GM12878 (cell line): ENCODE measurements around the gene GRPEL2. TPM values are rescaled to one million over a fixed set of nuclear protein-coding genes. Genes with fewer than 3 reads are reported as not detected.

ENCODE experiments used
- ASH2L ChIP-seq: fragments of 300-600, 200-600 bp; sonication (generic); IDR thresholded peaks from 2 replicates; pipeline ENCODE4 v1.6.1; 2017; ENCODE audit warnings: low read depth, mild to moderate bottlenecking, borderline replicate concordance
- ATF3 ChIP-seq: IDR thresholded peaks from 2 replicates; pipeline ENCODE4 v1.6.1; 2011; ENCODE audit warnings: low read depth, mild to moderate bottlenecking, low read length, moderate library complexity, borderline replicate concordance; ENCODE audit errors: extremely low read depth
- IRF5 ChIP-seq: fragments of 450-650 bp; IDR thresholded peaks from 2 replicates; pipeline ENCODE4 v1.6.1; 2017; ENCODE audit warnings: borderline replicate concordance
- MXI1 ChIP-seq: fragments of 150-350 bp; IDR thresholded peaks from 2 replicates; pipeline ENCODE4 v1.6.1; 2011; ENCODE audit warnings: low read depth, mild to moderate bottlenecking, inconsistent platforms, low read length, improper control_type of control experiment
- RELA ChIP-seq: fragments of 450-650 bp; IDR thresholded peaks from 2 replicates; pipeline ENCODE4 v1.8.0; 2014; ENCODE audit warnings: borderline replicate concordance; ENCODE audit not compliant: partially characterized antibody
- RUNX3 ChIP-seq: IDR thresholded peaks from 2 replicates; pipeline ENCODE4 v1.6.1; 2012; ENCODE audit warnings: low read length, inconsistent platforms
- SPI1 ChIP-seq: IDR thresholded peaks from 2 replicates; pipeline ENCODE4 v1.6.1; 2011; ENCODE audit warnings: low read depth, mild to moderate bottlenecking, low read length, moderate library complexity, borderline replicate concordance; ENCODE audit not compliant: insufficient read depth
- polyA plus RNA-seq, 11 experiments: library from polyadenylated mRNA; depleted of rRNA in 4 of 11; unstranded in 6 of 11; stranded (reverse) in 5 of 11; fragments of >200 nt; fragmentation: Nextera tagmentation in 4 of 11; fragmentation: Illumina TruSeq in 1 of 11; extraction: Ambion mirVana in 4 of 11; extraction: Trizol in 1 of 11; gene quantifications; 1 replicate in 1 of 11; 2 replicates in 10 of 11; pipeline versions ENCODE4 v1.2.1 to v1.2.3, GENCODE V29; 2011 to 2016; ENCODE audit warnings: inconsistent platforms in 2 of 11, missing spikeins in 2 of 11, low read depth in 1 of 11
- total RNA-seq, 4 experiments: library from RNA; depleted of rRNA in 3 of 4; stranded (reverse); fragments of >200 nt in 3 of 4; fragmentation: Illumina TruSeq in 1 of 4; extraction: Trizol in 1 of 4; gene quantifications; 2 replicates each; pipeline versions ENCODE4 v1.2.1 to v1.2.3, GENCODE V29; 2013 to 2021
- TF ChIP-seq, protein P1 (sequence below): fragments of 150-350 bp; IDR thresholded peaks from 2 replicates; pipeline ENCODE4 v1.6.1; 2014; ENCODE audit warnings: mild to moderate bottlenecking, low read depth, low read length

The GRPEL2 gene
- total and polyA plus RNA-seq, 10 of the 15 experiments (the other 5 are each of a cell fraction or from before 2014, with no cell fraction given), result 4.4 to 20.2 (median 14.1) TPM

DNA sequence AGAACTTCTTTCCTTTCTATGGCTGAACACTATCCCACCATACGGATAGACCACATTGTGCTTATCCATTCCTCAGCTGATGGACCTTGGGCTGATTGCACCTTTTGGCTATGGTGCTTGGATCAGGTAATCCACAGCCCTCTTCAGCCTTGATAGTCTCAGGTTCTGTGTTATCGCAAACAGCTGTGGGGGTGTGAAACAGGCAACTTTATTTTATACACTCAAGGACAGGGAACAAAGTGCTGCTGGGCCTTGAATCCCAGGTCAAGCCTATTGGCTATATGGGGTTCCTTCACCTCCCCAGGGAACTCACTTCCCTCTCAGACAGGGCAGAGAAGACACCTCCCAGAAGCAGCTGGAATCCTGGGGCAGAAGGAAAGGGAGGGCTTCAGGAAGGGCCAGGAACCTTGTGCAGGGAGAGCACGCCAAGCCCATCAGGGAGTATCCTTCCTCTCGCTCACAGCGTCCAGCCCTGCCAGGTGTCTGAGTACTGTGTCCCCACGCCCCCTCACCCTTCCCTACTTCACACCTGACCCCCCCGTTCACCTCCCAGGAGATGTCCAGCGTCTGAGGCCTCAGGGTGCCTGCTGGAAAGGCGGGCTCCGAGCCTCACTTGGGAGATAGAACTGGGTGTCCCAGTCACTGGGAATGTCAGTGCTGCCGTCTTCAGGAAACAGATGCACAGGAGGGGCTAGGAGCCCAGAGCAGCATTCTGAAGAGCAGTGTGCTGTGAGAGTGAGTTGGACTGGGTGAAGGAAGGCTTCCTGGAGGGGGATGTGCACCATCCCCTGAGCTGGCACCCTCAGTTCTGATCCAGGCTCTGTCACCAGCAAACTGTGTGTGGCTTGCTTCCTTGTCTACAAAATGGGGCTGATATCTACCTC is 40.9 kb upstream of the GRPEL2 start (continued):
- TF ChIP-seq MXI1 (no peak), IRF5 (no peak), ATF3 (no peak), RELA (no peak), SPI1 (no peak), RUNX3 (no peak), ASH2L (no peak)
- TF ChIP-seq, protein P1, sequence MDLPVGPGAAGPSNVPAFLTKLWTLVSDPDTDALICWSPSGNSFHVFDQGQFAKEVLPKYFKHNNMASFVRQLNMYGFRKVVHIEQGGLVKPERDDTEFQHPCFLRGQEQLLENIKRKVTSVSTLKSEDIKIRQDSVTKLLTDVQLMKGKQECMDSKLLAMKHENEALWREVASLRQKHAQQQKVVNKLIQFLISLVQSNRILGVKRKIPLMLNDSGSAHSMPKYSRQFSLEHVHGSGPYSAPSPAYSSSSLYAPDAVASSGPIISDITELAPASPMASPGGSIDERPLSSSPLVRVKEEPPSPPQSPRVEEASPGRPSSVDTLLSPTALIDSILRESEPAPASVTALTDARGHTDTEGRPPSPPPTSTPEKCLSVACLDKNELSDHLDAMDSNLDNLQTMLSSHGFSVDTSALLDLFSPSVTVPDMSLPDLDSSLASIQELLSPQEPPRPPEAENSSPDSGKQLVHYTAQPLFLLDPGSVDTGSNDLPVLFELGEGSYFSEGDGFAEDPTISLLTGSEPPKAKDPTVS, result no peak
